GM18511 (cell line): Measurements from ENCODE around the gene TJP1.
"Not testable (repeated sequence)": the region's sequence is repeated elsewhere in the genome, so short reads cannot be mapped to it uniquely, and the experiment has no call there.

Experiments used
- ATAC-seq: cut with Tn5 transposase; IDR thresholded peaks from one replicate; pipeline ENCODE4 v1.9.1; 2021; ENCODE audit warnings: mild to moderate bottlenecking, moderate library complexity; ENCODE audit not compliant: unreplicated experiment

TJP1 gene

DNA sequence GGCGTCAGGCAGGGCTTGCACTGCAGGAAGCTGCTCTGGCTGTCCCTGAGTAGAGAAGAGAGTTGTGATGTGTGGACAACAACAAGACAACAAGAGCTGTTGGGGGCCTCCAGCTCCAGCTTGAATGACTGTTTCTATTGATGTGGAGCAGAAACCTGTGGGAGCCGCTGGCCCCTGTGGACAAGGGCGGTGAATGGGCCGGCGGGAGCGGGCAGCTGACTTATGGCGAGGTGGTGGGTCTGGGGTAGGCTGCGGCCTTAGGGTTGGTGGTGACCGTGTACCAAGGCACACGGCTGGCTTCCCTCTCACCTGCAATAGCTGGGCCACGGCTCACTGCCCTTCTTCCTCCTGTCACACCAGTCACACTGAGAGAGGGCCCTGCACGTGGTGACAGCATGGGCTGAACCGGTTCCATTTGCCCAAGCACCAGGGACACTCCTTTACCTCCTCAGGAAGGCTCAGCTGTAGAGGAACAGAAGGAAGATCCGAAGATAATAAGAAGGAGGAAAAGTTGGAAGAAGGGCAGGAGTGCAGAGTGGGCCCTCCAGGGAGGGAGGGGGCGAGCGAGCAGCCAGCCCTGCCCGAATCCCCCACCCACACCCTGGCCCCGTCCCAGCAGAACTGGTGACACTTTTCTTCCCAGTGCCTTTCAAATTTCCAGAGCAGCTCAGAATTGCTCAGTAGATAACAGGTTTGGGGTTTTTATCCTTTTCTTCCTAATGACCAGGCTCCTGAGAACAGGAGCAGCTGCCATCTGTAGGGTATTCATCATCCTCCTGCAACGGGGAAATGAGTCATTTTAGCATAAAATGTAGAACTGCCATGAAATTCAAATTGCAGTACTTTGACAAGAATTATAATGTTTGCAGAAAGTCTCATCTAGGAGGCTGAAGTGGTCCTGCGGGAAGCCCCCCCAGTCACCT is 136.9 kb downstream of the TJP1 start:
- ATAC-seq, result no peak

DNA sequence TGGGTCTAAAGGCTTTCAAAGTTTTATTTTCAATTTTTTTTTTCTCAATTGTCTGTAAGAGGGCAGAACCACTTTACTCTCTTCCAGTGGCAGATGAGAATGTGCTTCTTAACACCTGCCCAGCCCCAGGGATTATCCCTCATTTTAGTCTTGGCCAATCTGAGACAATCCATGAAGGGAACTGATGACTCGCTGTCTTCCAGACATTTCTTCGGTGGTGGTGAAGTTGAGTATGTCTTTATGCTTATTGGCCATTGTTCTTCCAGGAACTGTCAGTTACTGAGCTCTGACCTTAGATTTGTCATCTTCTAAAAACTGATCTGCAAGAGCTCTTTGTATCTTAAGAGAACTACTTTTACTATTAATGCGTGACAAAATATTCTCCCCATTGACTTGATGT is 139.5 kb downstream of the TJP1 start:
- no peak for ATAC-seq

DNA sequence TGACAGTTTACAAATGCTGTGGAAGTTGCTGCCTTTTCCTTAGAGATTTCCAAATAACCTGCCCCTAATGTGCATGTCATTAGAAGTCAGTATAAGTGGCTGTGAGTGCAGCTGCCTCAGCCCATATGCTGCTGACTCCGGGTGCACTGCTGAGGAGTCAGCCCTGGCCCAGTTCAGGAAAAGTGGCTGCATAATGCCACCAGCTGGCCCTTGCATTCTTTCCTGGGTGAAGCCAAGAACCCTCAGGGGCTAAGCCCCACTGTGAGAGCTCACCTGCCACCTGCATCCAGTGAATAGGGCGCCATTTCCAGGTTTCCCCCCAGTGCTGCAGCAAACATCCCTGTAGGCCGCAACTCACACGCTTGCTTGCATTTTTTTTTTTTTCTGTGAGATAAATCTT is 139.9 kb downstream of the TJP1 start:
- no peak for ATAC-seq

DNA sequence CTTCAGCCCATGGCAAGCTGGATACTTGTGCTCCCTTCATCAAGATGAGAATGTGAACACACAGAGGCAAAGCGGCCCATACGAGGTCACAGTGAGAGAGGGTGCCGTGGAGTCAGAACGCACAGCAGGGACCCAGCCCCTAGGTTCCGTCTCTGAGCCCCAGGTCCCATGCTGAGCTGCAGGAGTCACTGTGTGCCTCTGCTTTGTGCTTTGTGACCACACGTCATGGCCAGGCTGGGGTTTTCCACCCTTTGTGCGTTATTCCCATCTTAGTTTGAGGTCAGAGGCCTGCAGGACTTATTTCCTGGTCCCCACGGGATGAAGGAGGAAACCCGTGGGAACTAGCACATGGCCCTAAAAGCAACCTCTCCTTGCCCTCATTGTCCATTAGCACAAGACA is 140.3 kb downstream of the TJP1 start:
- no peak for ATAC-seq

DNA sequence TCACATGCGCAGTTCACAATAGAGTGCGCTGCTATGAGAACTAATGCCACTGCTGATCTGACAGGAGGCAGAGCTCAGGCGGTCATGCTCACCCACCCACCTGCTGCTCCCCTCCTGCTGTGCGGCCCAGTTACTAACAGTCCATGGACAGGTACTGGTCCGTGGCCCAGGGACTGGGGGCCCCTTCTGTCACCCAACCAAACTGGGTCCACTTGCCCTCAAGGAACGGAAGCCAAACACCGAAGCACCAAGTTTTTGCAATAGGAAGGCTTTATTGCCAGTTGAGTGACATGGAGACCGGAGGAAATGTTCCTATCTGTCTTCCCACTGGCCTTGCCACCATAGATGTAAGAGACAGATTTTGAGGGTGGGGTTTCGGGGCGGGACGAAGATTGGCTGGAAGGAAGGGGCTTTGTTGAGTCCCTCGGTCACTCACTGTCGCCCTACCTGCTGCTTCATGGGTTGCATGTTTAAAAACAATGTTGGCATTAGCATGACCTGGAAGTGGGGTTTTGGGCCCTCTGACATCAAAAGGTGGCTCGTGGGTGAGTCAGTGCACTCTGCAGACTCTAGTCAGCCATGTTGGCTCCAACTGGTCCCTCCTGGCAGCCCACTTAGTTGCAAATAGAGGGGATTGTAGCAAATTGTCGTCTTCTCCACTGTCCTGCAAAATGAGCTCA is 141.0 kb downstream of the TJP1 start:
- ATAC-seq, result no peak

DNA sequence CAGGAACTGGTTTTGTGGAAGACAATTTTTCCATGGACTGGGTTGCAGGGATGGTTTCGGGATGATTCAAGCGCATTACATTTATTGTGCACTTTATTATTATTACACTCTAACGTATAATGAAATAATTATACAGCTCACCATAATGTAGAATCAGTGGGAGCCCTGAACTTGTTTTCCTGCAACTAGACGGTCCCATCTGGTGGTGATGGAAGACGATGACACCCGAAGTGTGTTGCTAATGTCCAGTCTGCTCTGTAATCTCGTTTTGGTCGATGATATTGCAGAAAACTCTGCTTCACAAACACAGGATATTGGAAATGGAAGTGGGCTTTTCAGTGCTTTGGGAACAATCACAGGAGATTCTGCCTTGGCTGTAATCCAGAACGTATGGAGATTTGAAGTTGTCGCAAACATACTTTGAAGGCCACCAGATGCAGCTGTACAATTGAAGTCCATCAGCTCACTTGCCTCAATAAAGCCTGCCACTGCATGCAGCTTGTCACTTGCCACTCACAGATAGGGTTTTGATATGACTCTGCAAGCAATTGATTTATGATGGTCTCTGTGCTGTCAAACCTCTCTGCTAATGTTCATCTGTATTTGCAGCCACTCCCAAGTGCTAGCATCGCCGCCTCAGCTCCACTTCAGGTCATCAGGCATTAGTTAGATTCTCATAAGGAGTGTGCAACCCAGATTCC is 141.7 kb downstream of the TJP1 start:
- ATAC-seq, result no peak

DNA sequence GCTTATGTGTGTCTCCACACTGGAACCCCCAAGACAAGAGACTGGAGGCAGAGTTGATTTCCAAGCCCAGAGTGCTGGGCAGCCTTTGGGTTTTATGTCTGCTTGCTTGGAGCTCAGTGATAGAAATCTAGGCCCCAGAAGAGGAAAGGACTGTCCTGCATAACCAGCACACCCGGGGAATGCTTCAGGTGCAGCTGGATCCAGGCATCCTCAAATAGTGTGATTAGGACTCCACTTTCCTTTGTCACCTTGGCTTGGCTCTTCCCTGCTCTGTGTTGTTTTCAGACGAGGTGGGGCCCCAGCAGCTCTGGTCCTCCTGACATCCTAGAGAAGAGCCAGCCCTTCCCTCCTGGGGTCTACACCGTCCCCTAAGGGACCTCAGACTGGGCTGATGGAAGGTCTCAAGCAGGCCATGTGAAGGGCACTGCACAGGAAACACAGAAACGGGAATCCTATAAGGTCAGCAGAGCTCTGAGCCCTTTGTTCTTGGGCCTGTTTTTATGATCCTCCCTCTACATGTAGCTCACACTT is 143.7 kb downstream of the TJP1 start:
- no peak for ATAC-seq

DNA sequence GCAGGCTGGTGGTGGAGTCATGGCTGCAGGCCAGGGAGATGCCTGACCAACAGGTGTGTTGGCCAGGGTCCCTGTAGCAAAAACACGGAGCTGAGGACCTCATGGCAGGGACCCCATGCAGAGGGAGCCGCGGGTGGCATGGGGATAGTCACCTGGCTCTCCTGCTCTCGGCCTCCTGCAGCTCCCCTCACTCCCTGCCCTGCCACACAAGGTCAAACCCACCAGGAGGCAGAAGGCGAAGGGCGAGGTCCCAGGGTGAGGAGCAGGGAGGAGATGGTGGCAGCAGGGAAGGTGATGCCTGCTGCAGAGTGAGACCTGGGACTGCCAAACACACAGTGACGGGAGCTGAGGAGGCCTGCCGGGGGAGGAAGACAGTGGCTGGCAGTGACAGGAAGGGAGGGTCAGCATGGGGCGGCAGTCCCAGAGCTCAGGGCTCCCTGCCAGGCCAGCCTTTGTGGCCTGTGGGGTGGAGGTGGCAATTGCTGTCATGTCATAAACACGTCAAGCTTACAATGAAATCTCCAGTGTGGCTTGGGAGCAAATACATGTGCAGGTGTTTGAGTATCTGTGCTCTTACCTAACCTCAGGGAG is 144.3 kb downstream of the TJP1 start:
- no peak for ATAC-seq

DNA sequence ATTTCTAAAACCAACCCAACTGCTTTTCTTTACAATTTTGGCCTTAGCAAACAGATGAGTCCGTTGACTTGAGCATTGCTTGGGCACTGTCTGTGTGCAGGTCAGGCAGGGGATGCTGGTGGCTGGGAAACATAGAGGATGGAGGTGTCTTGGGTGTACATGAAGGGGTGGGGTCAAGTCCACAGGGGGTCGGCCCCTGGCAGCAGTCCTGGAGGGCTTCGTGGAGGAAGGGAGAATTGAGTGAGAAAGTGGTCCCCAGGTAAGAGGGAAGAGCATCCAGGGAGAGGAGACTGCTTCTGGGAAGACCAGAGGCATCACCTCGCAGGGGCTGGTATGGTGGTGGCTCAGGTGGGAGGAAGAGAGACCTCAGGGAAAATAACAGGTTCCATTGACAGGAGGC is 144.8 kb downstream of the TJP1 start:
- no peak for ATAC-seq

DNA sequence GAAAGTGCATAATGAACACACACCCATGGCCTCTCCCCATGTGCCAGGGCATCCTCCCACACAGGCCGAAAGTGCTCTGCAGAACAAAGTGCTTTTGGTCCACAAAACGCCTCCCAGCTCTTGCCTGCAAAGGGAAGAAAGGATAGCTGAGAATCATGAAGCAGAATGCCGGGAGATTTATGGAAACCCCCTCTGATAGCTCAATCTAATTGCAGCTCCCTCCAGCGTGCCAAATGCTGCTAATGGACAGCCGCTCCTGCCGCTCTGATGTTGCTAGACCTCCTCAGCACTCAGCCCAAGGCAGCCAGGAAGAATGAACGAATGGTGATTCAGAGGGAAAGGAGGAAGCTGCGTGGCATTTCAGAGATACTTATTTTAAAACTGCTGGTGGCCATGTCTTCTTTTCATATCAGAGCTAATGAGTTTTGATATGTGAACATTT is 145.3 kb downstream of the TJP1 start:
- ATAC-seq, result no peak

DNA sequence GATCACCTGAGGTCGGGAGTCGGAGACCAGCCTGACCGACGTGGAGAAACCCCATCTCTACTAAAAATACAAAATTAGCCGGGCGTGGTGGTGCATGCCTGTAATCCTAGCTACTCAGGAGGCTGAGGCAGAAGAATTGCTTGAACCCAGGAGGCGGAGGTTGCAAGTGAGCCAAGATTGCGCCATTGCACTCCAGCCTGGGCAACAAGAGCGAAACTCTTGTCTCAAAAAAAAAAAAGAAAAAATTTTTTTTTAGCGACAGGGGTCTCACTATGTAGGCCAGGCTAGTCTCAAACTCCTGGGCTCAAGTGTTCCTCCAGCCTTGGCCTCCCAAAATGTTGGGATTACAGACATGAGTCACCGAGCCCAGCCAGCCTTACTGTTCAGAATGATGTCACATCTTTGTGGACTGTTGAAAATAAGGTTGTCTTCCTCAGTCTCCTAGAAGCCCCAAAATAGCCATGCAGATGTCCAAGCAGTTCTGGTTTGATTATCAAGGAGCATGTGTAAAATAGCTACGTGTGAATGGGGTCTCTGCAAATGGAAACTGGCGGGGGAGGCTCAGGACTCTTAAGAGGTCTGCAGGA is 145.8 kb downstream of the TJP1 start:
- not testable (repeated sequence) for ATAC-seq

DNA sequence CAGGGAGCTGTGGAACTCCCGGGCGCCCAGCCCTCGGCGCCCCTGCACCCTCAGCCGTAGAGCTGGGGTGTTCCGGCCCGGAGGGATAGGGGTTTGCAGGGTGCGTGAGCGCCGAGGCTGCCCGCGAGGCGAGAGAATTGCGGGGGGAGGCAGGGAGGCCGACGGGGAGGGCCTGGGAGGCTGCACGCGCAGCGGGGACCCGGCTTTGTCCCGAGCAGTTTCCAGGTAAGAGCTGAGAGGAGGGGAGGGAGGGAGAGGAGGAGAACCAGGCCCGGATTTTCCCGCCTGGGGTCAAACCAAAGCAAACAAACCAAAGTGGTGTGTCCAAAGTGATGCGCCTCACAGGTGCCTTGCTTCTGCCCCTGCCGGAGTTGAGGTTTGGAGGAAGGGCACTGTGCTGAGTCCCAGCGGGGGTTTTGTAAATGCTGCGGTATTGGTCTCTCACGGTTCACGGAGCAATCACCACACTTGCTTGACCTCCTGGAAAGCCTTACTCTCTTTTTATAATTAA is 146.4 kb downstream of the TJP1 start:
- no peak for ATAC-seq

DNA sequence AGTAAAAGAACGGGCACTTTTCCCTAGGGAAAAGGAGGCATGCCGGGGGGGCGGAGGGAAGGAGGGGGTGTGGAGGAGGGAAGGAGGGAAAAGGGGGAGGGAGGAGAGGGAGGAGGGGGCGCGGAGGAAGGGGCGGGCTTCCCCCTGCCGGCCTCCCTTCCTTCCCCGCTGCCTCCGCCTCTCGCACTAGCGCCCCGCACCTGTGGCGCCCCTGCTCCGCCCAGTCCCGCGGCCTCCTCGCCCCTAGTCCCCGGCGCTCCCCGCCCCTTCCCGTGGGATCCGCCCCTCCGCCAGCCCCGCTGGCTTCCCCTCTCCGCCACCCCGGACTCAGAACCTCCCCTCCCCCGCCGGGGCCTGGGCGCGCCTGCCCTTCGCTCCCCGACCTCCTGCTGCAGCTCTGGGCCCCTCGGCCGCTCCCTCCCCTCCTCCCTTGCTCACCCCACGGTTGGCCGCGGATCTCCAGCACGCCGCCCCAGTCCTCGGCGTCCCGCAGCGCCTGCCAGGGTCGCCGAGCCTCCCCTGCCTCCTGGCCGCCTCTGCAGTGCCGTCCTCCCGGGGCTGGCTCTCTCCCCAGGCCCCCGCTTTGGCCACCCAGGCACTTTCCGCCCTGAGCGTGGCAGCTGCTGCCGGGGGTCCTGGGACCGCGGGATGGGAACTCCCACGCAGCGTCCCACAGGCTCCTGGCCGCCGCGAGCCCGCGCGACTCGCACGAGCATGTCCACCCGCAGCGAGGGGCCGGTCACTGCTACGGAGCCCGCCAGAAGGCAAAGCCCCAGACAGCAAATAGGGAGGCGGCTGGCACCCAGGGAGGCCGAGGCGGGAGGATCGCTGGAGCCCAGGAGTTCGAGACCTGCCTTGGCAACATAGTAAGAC is 147.4 kb downstream of the TJP1 start:
- no peak for ATAC-seq

DNA sequence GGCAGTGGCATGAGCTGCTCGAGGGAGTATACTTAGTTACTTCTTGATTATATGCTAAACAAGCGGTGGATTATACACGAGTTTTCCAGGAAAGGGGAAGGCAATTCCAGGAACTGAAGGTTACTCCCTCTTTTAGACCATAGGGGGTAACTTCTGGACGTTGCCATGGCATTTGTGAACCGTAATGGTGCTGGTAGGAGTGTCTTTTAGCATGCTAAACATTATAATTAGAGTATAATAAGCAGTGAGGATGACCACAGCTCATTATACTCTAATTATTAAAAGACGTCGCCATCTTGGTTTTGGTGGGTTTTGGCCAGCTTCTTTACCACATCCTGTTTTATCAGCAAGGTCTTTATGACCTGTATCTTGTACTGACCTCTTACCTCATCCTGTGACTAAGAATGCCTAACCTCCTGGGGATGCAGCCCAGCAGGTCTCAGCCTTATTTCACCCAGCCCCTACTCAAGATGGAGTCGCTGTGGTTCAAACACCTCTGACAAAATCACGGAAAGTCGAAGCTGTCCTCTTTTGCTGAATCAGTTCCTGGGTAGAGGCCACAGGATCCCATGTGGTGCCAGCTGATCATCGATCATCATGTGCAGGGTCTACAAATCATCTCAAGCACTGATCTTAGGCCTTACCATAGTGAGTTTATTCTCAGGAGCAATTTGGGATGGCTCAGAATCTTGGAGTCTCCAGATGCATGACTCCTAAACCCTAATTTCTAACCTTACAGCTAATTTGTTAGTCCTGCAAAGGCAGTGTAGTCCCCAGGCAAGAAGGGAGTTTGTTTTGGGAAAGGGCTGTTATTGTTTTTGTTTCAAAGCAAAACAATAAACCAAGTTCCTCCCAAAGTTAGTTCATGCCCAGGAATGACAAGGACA is 149.1 kb downstream of the TJP1 start:
- ATAC-seq, result no peak

DNA sequence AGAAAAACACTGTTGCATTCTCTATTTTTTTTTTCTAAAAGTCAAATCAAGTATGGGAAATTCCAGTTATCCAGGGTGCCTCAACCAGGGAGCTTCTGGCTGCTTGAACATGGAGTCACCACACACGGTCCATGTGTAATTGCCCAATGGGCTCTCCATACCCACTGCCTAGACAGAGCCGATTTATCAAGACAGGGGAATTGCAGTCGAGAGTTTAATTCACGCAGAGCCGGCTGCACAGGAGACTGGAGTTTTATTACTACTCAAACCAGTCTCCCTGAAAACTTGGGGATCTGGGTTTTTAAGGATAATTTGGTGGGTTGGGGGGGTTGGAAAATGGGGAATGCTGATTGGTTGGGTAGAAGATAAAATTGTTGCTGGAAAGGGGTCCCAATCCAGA is 149.8 kb downstream of the TJP1 start:
- no peak for ATAC-seq

DNA sequence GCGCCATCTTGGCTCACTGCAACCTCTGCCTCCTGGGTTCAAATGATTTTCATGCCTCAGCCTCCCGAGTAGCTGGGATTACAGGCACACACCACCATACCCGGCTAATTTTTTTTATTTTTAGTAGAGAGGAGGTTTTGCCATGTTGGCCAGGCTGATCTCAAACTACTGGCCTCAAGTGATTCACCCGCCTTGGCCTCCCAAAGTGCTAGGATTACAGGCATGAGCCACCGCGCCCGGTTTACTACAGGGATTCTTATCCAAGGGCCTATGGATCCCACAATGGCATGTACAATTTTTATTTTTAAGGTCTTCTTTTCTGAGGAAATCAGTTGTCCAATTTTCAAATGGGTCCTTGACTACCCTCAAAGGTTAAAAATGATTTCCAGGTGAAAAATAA is 150.2 kb downstream of the TJP1 start:
- ATAC-seq, result not testable (repeated sequence)

DNA sequence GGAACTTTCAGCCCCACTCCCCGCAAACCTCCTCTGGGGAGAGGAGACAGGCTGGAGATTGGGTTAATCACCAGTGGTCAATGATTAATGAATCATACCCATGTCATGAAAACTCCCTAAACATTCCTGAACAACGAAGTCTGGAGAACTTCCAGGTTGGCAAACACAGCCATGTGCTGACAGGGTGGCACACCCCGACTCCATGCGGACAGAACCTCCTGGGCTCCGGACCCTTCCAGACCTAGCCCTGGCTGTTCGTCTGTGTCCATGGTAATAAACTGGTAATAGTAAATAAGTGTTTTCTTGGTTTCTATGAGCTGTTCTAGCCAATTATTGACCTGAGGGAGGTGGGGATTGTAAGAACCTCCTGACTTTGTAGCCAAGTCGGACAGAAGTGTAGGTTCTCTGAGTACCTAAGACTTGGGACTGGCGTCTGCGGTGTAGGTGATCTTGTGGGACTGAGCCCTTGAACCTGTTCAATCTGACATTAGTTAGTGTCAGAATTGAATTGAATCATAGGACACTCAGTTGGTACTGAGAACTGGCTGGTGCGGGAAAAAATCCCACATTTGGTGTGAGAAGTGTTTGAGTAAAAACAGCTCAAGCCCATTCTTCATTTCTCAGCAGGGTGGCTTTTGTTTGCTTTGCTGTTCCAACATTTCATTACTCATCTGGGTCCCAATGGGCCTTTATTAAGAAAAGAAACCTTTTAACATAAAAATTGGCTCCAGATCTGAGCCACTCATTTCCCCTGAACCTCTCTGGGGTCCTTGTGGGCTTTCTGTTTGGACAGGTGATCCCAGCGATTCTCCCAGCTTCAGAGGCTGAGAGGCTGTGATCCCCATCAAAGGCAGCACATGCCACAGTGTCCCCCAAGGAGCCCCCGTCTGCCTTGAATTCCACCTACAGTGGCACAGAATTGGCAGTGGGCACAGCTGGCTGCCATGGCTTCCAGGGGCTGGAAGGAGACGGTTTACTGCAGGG is 151.0 kb downstream of the TJP1 start:
- ATAC-seq, result no peak
